HFFc6 (cell line): ENCODE measurements around the gene TOMM70. TPM values are rescaled to one million over a fixed set of nuclear protein-coding genes. Genes with fewer than 3 reads are reported as not detected.
"Not testable (repeated sequence)": the region's sequence is repeated elsewhere in the genome, so short reads cannot be mapped to it uniquely, and the experiment has no call there.

Experiments
- DNase-seq: peaks from one replicate; pipeline ENCODE4 v3.0.0-alpha.2; 2018
- H3K27ac Mint-ChIP-seq: 2 replicates; pipeline ENCODE4 v1.8.0; 2020; ENCODE audit warnings: mild to moderate bottlenecking, mixed read lengths
- H3K27me3 Mint-ChIP-seq: 2 replicates; pipeline ENCODE4 v1.8.0; 2021; ENCODE audit warnings: mild to moderate bottlenecking, moderate library complexity, mixed read lengths; ENCODE audit not compliant: insufficient read depth
- H3K36me3 Mint-ChIP-seq: 2 replicates; pipeline ENCODE4 v1.8.0; 2021; ENCODE audit warnings: low read depth, mixed read lengths
- H3K4me1 Mint-ChIP-seq: 2 replicates; pipeline ENCODE4 v1.8.0; 2020; ENCODE audit warnings: low read depth, mixed read lengths
- H3K4me3 Mint-ChIP-seq: 2 replicates; pipeline ENCODE4 v1.8.0; 2020; ENCODE audit warnings: mild to moderate bottlenecking, moderate library complexity, mixed read lengths
- H3K9me3 Mint-ChIP-seq: 2 replicates; pipeline ENCODE4 v1.8.0; 2020; ENCODE audit warnings: mild to moderate bottlenecking, mixed read lengths
- CTCF ChIP-seq: fragments of 200-600 bp; sonication (generic); IDR thresholded peaks from 2 replicates; pipeline ENCODE4 v1.5.0; 2021; ENCODE audit warnings: antibody characterized with exemption, mild to moderate bottlenecking
- long read RNA-seq: library from polyadenylated mRNA; unstranded; transcript quantifications from one replicate; pipeline ENCODE4 v2.0.0, GENCODE V29; 2019
- total RNA-seq, 6 experiments: library from RNA; stranded (reverse); fragmentation: NEBNext Ultra II Directional; extraction: Animal tissue kit (Norgen Biotek cat#: 25700); gene quantifications; 2 replicates in 1 of 6; 3 replicates in 5 of 6; pipeline ENCODE4 v1.2.3, GENCODE V29; 2021

TOMM70 gene
- total RNA-seq, result 10 to 100 TPM; 45.9 to 51.7 (median 48.7) TPM
- long read RNA-seq, full-length matches to known transcripts, result 5 of 27 reads
- long read RNA-seq, partial matches to known transcripts, result 9 of 27 reads
- long read RNA-seq, other reads (novel, unspliced or antisense), result 13 of 27 reads

GRCh38 chr3:100400780-100401673 lies at the start of gene TOMM70, which contains the start of gene LNP1:
Gene TOMM70, minus strand, starts transcription at chr3:100401089. Its CDS starts 140 bp downstream, at chr3:100400949.
Gene LNP1, plus strand, starts transcription at chr3:100401539. Its CDS starts 28,191 bp downstream, at chr3:100429730.
- Mint-ChIP-seq H3K36me3 (peaks cover 33% of the 10 kb centered on the region), H3K9me3 (no peaks in the 10 kb centered on the region), H3K4me1 (peaks cover 85% of the 10 kb centered on the region), H3K4me3 (peak within 1 kb of the TSS; percentile 90), H3K27ac (peak within 1 kb of the TSS; percentile 98), H3K27me3 (no peaks in the 10 kb centered on the region)
- no peak for TF ChIP-seq CTCF
- DNase-seq, result peak; percentile 93

- no peak overlapping the region for H3K4me3 Mint-ChIP-seq
- H3K4me1 Mint-ChIP-seq, result no peaks in the 10 kb centered on the region
- no peak for DNase-seq
- H3K27me3 Mint-ChIP-seq, result no peaks in the 10 kb centered on the region; the same call in 1 of the 2 replicates
- peaks cover 15% of the 10 kb centered on the region; the same call in 1 of the 2 replicates for H3K36me3 Mint-ChIP-seq
- no peak for TF ChIP-seq CTCF
- H3K9me3 Mint-ChIP-seq, result peaks cover 15% of the 10 kb centered on the region
- H3K27ac Mint-ChIP-seq, result no peak overlapping the region
Measured at GRCh38 chr3:100449214-100449613, 48.3 kb upstream of the TOMM70 start.

GRCh38 chr3:100448079-100448478 lies 47.2 kb upstream of the TOMM70 start:
- DNase-seq, result no peak
- Mint-ChIP-seq H3K4me3 (no peak overlapping the region), H3K36me3 (peaks cover 15% of the 10 kb centered on the region; the same call in 1 of the 2 replicates), H3K27me3 (no peaks in the 10 kb centered on the region; the same call in 1 of the 2 replicates), H3K9me3 (peaks cover 15% of the 10 kb centered on the region), H3K27ac (no peak overlapping the region), H3K4me1 (no peaks in the 10 kb centered on the region)
- no peak for TF ChIP-seq CTCF

GRCh38 chr3:100447067-100447466 lies 46.2 kb upstream of the TOMM70 start:
- H3K27me3 Mint-ChIP-seq, H3K4me3 Mint-ChIP-seq, H3K4me1 Mint-ChIP-seq, H3K27ac Mint-ChIP-seq, DNase-seq: not testable (repeated sequence)
- Mint-ChIP-seq H3K9me3 (peaks cover 15% of the 10 kb centered on the region), H3K36me3 (peaks cover 15% of the 10 kb centered on the region; the same call in 1 of the 2 replicates)

GRCh38 chr3:100443690-100444089 lies 42.8 kb upstream of the TOMM70 start:
- TF ChIP-seq CTCF, result no peak
- H3K9me3 Mint-ChIP-seq, result peaks cover 15% of the 10 kb centered on the region

GRCh38 chr3:100440895-100441294 lies 40.0 kb upstream of the TOMM70 start:
- H3K9me3 Mint-ChIP-seq, result peaks cover 6% of the 10 kb centered on the region; the same call in 1 of the 2 replicates
- H3K4me3 Mint-ChIP-seq, result no peak overlapping the region
- no peak for DNase-seq
- no peaks in the 10 kb centered on the region; the same call in 1 of the 2 replicates for H3K27me3 Mint-ChIP-seq
- H3K4me1 Mint-ChIP-seq, result peaks cover 10% of the 10 kb centered on the region
- H3K36me3 Mint-ChIP-seq, result peaks cover 9% of the 10 kb centered on the region; the same call in 1 of the 2 replicates
- no peak for TF ChIP-seq CTCF
- H3K27ac Mint-ChIP-seq, result no peak overlapping the region

More at GRCh38 chr3:100443690-100444089, 42.8 kb upstream of the TOMM70 start:
- Mint-ChIP-seq H3K4me1 (peaks cover 1% of the 10 kb centered on the region), H3K27me3 (no peaks in the 10 kb centered on the region; the same call in none of the 2 replicates), H3K4me3 (no peak overlapping the region), H3K36me3 (peaks cover 15% of the 10 kb centered on the region; the same call in 1 of the 2 replicates), H3K27ac (no peak overlapping the region)
- no peak for DNase-seq
